H1 (cell line): ENCODE data around the gene COL9A2. TPM values are rescaled to one million over a fixed set of nuclear protein-coding genes. Genes with fewer than 3 reads are reported as not detected.

Experiments
- CTCF ChIA-PET: fragments of 300-600 bp; sonication (Branson Sonifier 250); formaldehyde crosslinking; loops from one replicate; lab custom pipeline; 2021; ENCODE audit not compliant: partially characterized antibody; lab: Charles Lee
- POLR2A ChIA-PET: fragments of 300-600 bp; sonication (Branson Sonifier 250); formaldehyde crosslinking; loops from one replicate; lab custom pipeline; 2021; ENCODE audit warnings: inconsistent platforms; ENCODE audit not compliant: partially characterized antibody; lab: Charles Lee
- DNase-seq, 2 experiments: peaks; one replicate each; pipeline versions ENCODE4 v3.0.0 to v3.0.0-alpha.2; 2010 to 2022; ENCODE audit warnings: low spot score in 2 of 2, low read depth in 1 of 2, mixed read lengths in 1 of 2
- FAIRE-seq: peaks from 2 replicates; lab custom pipeline; 2011; peaks lifted over from hg19 to GRCh38; lab: Jason Lieb, UNC
- H2AFZ ChIP-seq: 2 replicates; pipeline ENCODE4 v1.8.1; 2012; ENCODE audit warnings: low read length, inconsistent platforms
- H2AK5ac ChIP-seq: 2 replicates; pipeline ENCODE4 v1.6.1; 2013; ENCODE audit warnings: low read depth, low read length
- H2BK120ac ChIP-seq: replicated peaks from 2 replicates; pipeline ENCODE3; 2013; ENCODE audit warnings: low read depth, low read length, inconsistent platforms
- H2BK12ac ChIP-seq: 2 replicates; pipeline ENCODE4 v1.6.1; 2013; ENCODE audit warnings: low read depth, low read length
- H2BK15ac ChIP-seq: 2 replicates; pipeline ENCODE4 v1.6.1; 2013; ENCODE audit warnings: low read length
- H2BK20ac ChIP-seq: 2 replicates; pipeline ENCODE4 v1.6.1; 2013; ENCODE audit warnings: low read length
- H2BK5ac ChIP-seq: 2 replicates; pipeline ENCODE4 v1.6.1; 2013; ENCODE audit warnings: low read depth, low read length
- H3K14ac ChIP-seq: 2 replicates; pipeline ENCODE4 v1.6.1; 2013; ENCODE audit warnings: inconsistent platforms; ENCODE audit not compliant: insufficient read length
- H3K18ac ChIP-seq: 2 replicates; pipeline ENCODE4 v1.6.1; 2013; ENCODE audit warnings: low read length; ENCODE audit errors: extremely low read depth
- H3K23ac ChIP-seq: 2 replicates; pipeline ENCODE4 v1.6.1; 2013; ENCODE audit warnings: inconsistent platforms; ENCODE audit not compliant: insufficient read length
- H3K23me2 ChIP-seq: 2 replicates; pipeline ENCODE4 v1.6.1; 2013; ENCODE audit warnings: low read depth, low read length
- H3K27ac ChIP-seq: 2 replicates; pipeline ENCODE4 v1.6.1; 2011; ENCODE audit warnings: low read depth, low read length, inconsistent platforms
- H3K27me3 ChIP-seq, 4 experiments: replicated peaks in 1 of 4; 1 replicate in 1 of 4; 2 replicates in 3 of 4; pipeline versions ENCODE4 v1.6.1 to v1.8.1; 2011 to 2013; ENCODE audit warnings: low read length in 3 of 4, mild to moderate bottlenecking in 3 of 4, inconsistent platforms in 2 of 4, mixed read lengths in 2 of 4, moderate library complexity in 1 of 4; ENCODE audit not compliant: control insufficient read depth in 3 of 4, insufficient read depth in 3 of 4; ENCODE audit errors: extremely low read depth in 1 of 4
- H3K36me3 ChIP-seq, 4 experiments: 2 replicates each; pipeline versions ENCODE4 v1.6.1 to v1.8.1; 2011 to 2013; ENCODE audit warnings: mild to moderate bottlenecking in 4 of 4, low read length in 3 of 4, moderate library complexity in 2 of 4, control low read depth in 1 of 4, inconsistent platforms in 1 of 4; ENCODE audit not compliant: insufficient read depth in 4 of 4, control insufficient read depth in 2 of 4
- H3K4ac ChIP-seq: replicated peaks from 2 replicates; pipeline ENCODE3; 2013; ENCODE audit warnings: low read length, low read depth, mixed read lengths, inconsistent platforms; ENCODE audit not compliant: insufficient read length
- H3K4me1 ChIP-seq, 4 experiments: replicated peaks in 1 of 4; 1 replicate in 1 of 4; 2 replicates in 3 of 4; pipeline versions ENCODE4 v1.6.1 to v1.8.1; 2011 to 2013; ENCODE audit warnings: low read length in 3 of 4, inconsistent platforms in 2 of 4, mixed read lengths in 1 of 4; ENCODE audit not compliant: insufficient read depth in 4 of 4, control insufficient read depth in 3 of 4
- H3K4me2 ChIP-seq, 2 experiments: 2 replicates each; pipeline versions ENCODE4 v1.6.1 to v1.8.1; 2011 to 2013; ENCODE audit warnings: low read depth in 2 of 2, low read length in 2 of 2, control low read depth in 1 of 2, inconsistent platforms in 1 of 2, mild to moderate bottlenecking in 1 of 2; ENCODE audit not compliant: insufficient read depth in 1 of 2
- H3K4me3 ChIP-seq, 4 experiments: fragments of 200-600, 300-600 bp in 1 of 4; sonication (generic), shearing (Covaris generic), sonication (Bioruptor Twin) in 1 of 4; 2 replicates each; pipeline versions ENCODE4 v1.5.1 to v1.8.1; 2011 to 2016; ENCODE audit warnings: low read length in 4 of 4, low read depth in 3 of 4, control low read depth in 2 of 4, inconsistent platforms in 2 of 4, mild to moderate bottlenecking in 2 of 4, mixed read lengths in 1 of 4, moderate library complexity in 1 of 4; ENCODE audit not compliant: insufficient read depth in 2 of 4; ENCODE audit errors: extremely low read depth in 1 of 4
- H3K56ac ChIP-seq: replicated peaks from 2 replicates; pipeline ENCODE3; 2013; ENCODE audit warnings: low read depth, mild to moderate bottlenecking, mixed read lengths, low read length, inconsistent platforms; ENCODE audit not compliant: insufficient read length
- H3K79me1 ChIP-seq: 2 replicates; pipeline ENCODE4 v1.6.1; 2013; ENCODE audit warnings: low read depth, low read length, control low read depth
- H3K79me2 ChIP-seq, 2 experiments: 2 replicates each; pipeline versions ENCODE4 v1.6.1 to v1.8.1; 2012 to 2013; ENCODE audit warnings: low read length in 2 of 2, mild to moderate bottlenecking in 2 of 2, inconsistent platforms in 1 of 2; ENCODE audit not compliant: insufficient read depth in 2 of 2, control insufficient read depth in 1 of 2
- H3K9ac ChIP-seq, 4 experiments: replicated peaks in 1 of 4; 1 replicate in 1 of 4; 2 replicates in 3 of 4; pipeline versions ENCODE4 v1.6.1 to v1.8.1; 2011 to 2013; ENCODE audit warnings: low read depth in 3 of 4, low read length in 3 of 4, control low read depth in 2 of 4, mild to moderate bottlenecking in 2 of 4, moderate library complexity in 2 of 4, inconsistent platforms in 1 of 4; ENCODE audit errors: extremely low read depth in 1 of 4
- H3K9me3 ChIP-seq, 2 experiments: 2 replicates each; pipeline versions ENCODE4 v1.6.1 to v1.8.1; 2012 to 2013; ENCODE audit warnings: mild to moderate bottlenecking in 2 of 2, moderate library complexity in 2 of 2, control low read depth in 1 of 2, inconsistent platforms in 1 of 2, low read depth in 1 of 2, low read length in 1 of 2, mixed read lengths in 1 of 2; ENCODE audit not compliant: insufficient read depth in 2 of 2
- H4K20me1 ChIP-seq, 2 experiments: replicated peaks in 1 of 2; 2 replicates each; pipeline versions ENCODE3 to v1.8.1; 2011 to 2013; ENCODE audit warnings: inconsistent platforms in 2 of 2, low read length in 2 of 2, mild to moderate bottlenecking in 1 of 2; ENCODE audit not compliant: insufficient read depth in 2 of 2, control insufficient read depth in 1 of 2
- H4K5ac ChIP-seq: 2 replicates; pipeline ENCODE4 v1.6.1; 2013; ENCODE audit warnings: low read length, low read depth, mixed read lengths, inconsistent platforms; ENCODE audit not compliant: insufficient read length
- H4K8ac ChIP-seq: 2 replicates; pipeline ENCODE4 v1.8.0; 2013; ENCODE audit warnings: mild to moderate bottlenecking, moderate library complexity, low read length, inconsistent platforms; ENCODE audit not compliant: insufficient read depth; ENCODE audit errors: extremely low read depth
- H4K91ac ChIP-seq: replicated peaks from 2 replicates; pipeline ENCODE3; 2013; ENCODE audit warnings: low read length, mixed read lengths, inconsistent platforms; ENCODE audit not compliant: insufficient read length
- CHD1 ChIP-seq: IDR thresholded peaks from 2 replicates; pipeline ENCODE4 v1.6.1; 2012; ENCODE audit warnings: low read depth, low read length, improper control_type of control experiment
- KDM1A ChIP-seq: fragments of 200-600, 300-600 bp; sonication (generic); IDR thresholded peaks from 2 replicates; pipeline ENCODE4 v1.7.1; 2016; ENCODE audit warnings: mild to moderate bottlenecking, low read length, borderline replicate concordance
- polyA plus RNA-seq, 7 experiments: library from polyadenylated mRNA; depleted of rRNA in 3 of 7; stranded (reverse) in 5 of 7; unstranded in 2 of 7; fragments of >200 nt in 5 of 7; fragments of 200-250 nt in 2 of 7; gene quantifications; 1 replicate in 5 of 7; 2 replicates in 1 of 7; 4 replicates in 1 of 7; pipeline versions ENCODE4 v1.2.1 to v1.2.3, GENCODE V29; 2011 to 2013; ENCODE audit warnings: missing spikeins in 2 of 7, mixed read lengths in 2 of 7
- total RNA-seq: library from RNA; stranded (reverse); fragmentation: NEBNext Ultra II Directional; extraction: Animal tissue kit (Norgen Biotek cat#: 25700); gene quantifications from 2 replicates; pipeline ENCODE4 v1.2.1, GENCODE V29; 2021

Gene COL9A2
- total and polyA plus RNA-seq, 2 of the 8 experiments (the other 6 are each of a cell fraction or from before 2014, with no cell fraction given) = 3.2 to 3.3 TPM

GRCh38 chr1:40357625-40358024 is 40.5 kb upstream of the COL9A2 start:
- POLR2A ChIA-PET = interaction anchor here (0.6 kb wide), 1 partner anchor 52 kb away, joined by 3 read pairs; no protein-coding TSS in a partner anchor
- Histone ChIP-seq H3K23ac (no peak overlapping the region), H3K9ac (no peak overlapping the region), H3K56ac (no peak overlapping the region), H3K79me2 (no peaks in the 10 kb centered on the region), H3K4ac (no peak overlapping the region), H2BK120ac (no peak overlapping the region), H2AK5ac (no peak overlapping the region), H3K27me3 (no peaks in the 10 kb centered on the region), H4K5ac (no peak overlapping the region), H3K4me2 (no peak overlapping the region), H2BK5ac (no peak overlapping the region), H3K14ac (no peak overlapping the region), H3K36me3 (no peaks in the 10 kb centered on the region), H2BK20ac (no peak overlapping the region), H4K8ac (no peak overlapping the region), H3K9me3 (0 out of 4 replicates have a peak, but pooled peaks cover 0 to 5% of the 10 kb centered on the region in 2 experiments), H3K27ac (no peak overlapping the region), H3K4me1 (no peaks in the 10 kb centered on the region), H2BK12ac (no peak overlapping the region), H4K20me1 (no peaks in the 10 kb centered on the region), H3K23me2 (no peaks in the 10 kb centered on the region), H3K79me1 (no peaks in the 10 kb centered on the region), H3K18ac (no peak overlapping the region), H2BK15ac (no peak overlapping the region), H4K91ac (no peak overlapping the region), H2AFZ (no peak overlapping the region), H3K4me3 (no peak overlapping the region)
- no peak for FAIRE-seq
- CTCF ChIA-PET = no interaction called here
- TF ChIP-seq CHD1 (no peak), KDM1A (0 out of 2 replicates have a peak, but pooled peaks have one; percentile 42)
- DNase-seq = no peak
